PFSK-1 (cell line): ENCODE results near the gene KIF15.

ENCODE experiments used
- FOXP2 ChIP-seq: optimal IDR thresholded peaks from 2 replicates; pipeline ENCODE3; 2011; ENCODE audit warnings: borderline replicate concordance, control low read depth, inconsistent platforms; ENCODE audit not compliant: insufficient read depth; ENCODE audit errors: extremely low read length, extremely low read depth
- POLR2AphosphoS5 ChIP-seq: IDR thresholded peaks from 2 replicates; pipeline ENCODE4 v1.6.1; 2012; ENCODE audit warnings: low read depth, mild to moderate bottlenecking, control low read depth, low read length, moderate library complexity
- REST ChIP-seq, 2 experiments: IDR thresholded peaks; 2 replicates each; pipeline versions ENCODE4 v1.6.1 to v1.8.0; 2011 to 2012; ENCODE audit warnings: low read depth in 2 of 2, low read length in 2 of 2, control low read depth in 1 of 2, inconsistent platforms in 1 of 2, mild to moderate bottlenecking in 1 of 2, moderate library complexity in 1 of 2; ENCODE audit not compliant: insufficient read depth in 1 of 2
- SIN3A ChIP-seq: IDR thresholded peaks from 2 replicates; pipeline ENCODE4 v1.6.1; 2012; ENCODE audit warnings: mild to moderate bottlenecking, low read length, moderate library complexity, borderline replicate concordance; ENCODE audit not compliant: insufficient read depth
- TAF1 ChIP-seq: IDR thresholded peaks from 2 replicates; pipeline ENCODE4 v1.6.1; 2012; ENCODE audit warnings: low read length, control low read depth, borderline replicate concordance; ENCODE audit not compliant: insufficient read depth

The KIF15 gene

DNA sequence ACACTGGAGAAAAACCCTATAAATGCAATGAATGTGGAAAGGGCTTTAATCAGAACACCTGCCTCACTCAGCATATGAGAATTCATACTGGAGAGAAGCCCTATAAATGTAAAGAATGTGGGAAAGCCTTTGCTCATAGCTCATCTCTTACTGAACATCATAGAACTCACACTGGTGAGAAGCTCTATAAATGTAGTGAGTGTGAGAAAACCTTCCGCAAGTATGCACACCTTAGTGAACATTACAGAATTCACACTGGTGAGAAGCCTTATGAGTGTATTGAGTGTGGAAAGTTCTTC lies 39.5 kb upstream of the KIF15 start:
- TF ChIP-seq TAF1 (no peak), POLR2AphosphoS5 (no peak), SIN3A (no peak), REST (IDR thresholded peaks at IDR 0.05; ENCODE audit: insufficient read depth in 1 of 2, low read depth in 2 of 2, low read length in 2 of 2) (no peak), FOXP2 (no peak)

GRCh38 chr3:44729384-44729910 lies 32.1 kb upstream of the KIF15 start, which contains the start of gene ZNF501:
Gene ZNF501 (plus strand): TSS chr3:44729635. CDS start chr3:44734422, 4,787 bp downstream.
- TF ChIP-seq TAF1 (no peak), POLR2AphosphoS5 (0 out of 2 replicates have a peak, but pooled peaks have one; percentile 27), FOXP2 (peak; percentile 61), REST (IDR thresholded peaks at IDR 0.05; ENCODE audit: insufficient read depth in 1 of 2, low read depth in 2 of 2, low read length in 2 of 2) (peak in 1 of 2 experiments; percentile 16; a peak in 1 of 4 replicates), SIN3A (no peak)

GRCh38 chr3:44734646-44735168 lies 26.9 kb upstream of the KIF15 start:
- TF ChIP-seq FOXP2 (no peak), POLR2AphosphoS5 (no peak), TAF1 (no peak), REST (IDR thresholded peaks at IDR 0.05; ENCODE audit: insufficient read depth in 1 of 2, low read depth in 2 of 2, low read length in 2 of 2) (no peak), SIN3A (no peak)

DNA sequence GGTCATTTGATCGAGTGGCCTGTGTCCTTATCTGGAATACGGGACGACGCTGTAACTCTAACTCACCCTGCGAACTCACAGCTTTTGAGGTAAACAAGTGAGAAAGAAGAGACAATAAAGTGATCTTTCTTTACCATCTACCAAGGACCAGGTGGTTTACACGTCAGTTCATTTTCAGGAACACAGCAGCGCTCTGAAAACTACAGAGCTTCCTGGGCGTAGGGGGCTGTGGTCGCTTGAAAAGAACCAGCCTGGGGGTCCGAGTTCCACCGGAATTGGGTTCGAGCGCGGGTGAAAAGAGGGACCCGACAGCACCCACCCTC lies 532 bp upstream of the KIF15 start:
- TF ChIP-seq POLR2AphosphoS5 (no peak), TAF1 (no peak), SIN3A (no peak), FOXP2 (no peak), REST (IDR thresholded peaks at IDR 0.05; ENCODE audit: insufficient read depth in 1 of 2, low read depth in 2 of 2, low read length in 2 of 2) (no peak)
